Measurements from ENCODE around the gene ACY1. TPM values are rescaled to one million over a fixed set of nuclear protein-coding genes. Genes with fewer than 3 reads are reported as not detected.

Gene ACY1
- total and polyA plus RNA-seq, 2 donors (not counting 3 experiments of a cell fraction or from before 2014, with no cell fraction given) = 13.4 to 32.9 TPM

GRCh38 chr3:52031896-52032295 lies 48.6 kb downstream of the ACY1 start:
- Histone ChIP-seq H2AFZ (ENCODE audit: low read depth, low read length) (no peak overlapping the region), H3K4me3 (replicated peaks in 1 of 3; ENCODE audit: insufficient read depth in 1 of 3, low read depth in 1 of 3, low read length in 3 of 3) (no peak overlapping the region), H3K79me2 (ENCODE audit: control insufficient read depth, insufficient read depth, low read length) (no peaks in the 10 kb centered on the region), H4K20me1 (replicated peaks; ENCODE audit: control insufficient read depth, extremely low read depth, insufficient read depth, low read length) (no peaks in the 10 kb centered on the region), H3K4me2 (ENCODE audit: insufficient read depth, low read length) (no peak overlapping the region), H3K4me1 (ENCODE audit: control insufficient read depth, extremely low read depth, insufficient read depth, low read length) (no peaks in the 10 kb centered on the region), H3K27ac (ENCODE audit: insufficient read depth, low read depth, low read length) (no peak overlapping the region), H3K9me1 (replicated peaks; ENCODE audit: control insufficient read depth, extremely low read depth, insufficient read depth, low read length) (no peaks in the 10 kb centered on the region), H3K36me3 (ENCODE audit: control insufficient read depth in 2 of 2, extremely low read depth in 1 of 2, insufficient read depth in 2 of 2, low read length in 2 of 2) (no peaks in the 10 kb centered on the region), H3K27me3 (ENCODE audit: control insufficient read depth in 2 of 2, insufficient read depth in 2 of 2, low read length in 2 of 2) (no peaks in the 10 kb centered on the region), H3K9me3 (replicated peaks; ENCODE audit: control insufficient read depth, insufficient read depth, low read length) (no peaks in the 10 kb centered on the region), H3K9ac (replicated peaks; ENCODE audit: extremely low read depth, insufficient read depth, low read length) (no peak overlapping the region)
- dilution Hi-C loops (cut with MboI; ENCODE audit: extremely low pct_ligation_motif_present, low sequenced_read_pairs) (no loop called here), intact Hi-C loops (cut with micrococcal nuclease) (no loop called here)
- no TSS peak for BruUV-seq (replicated peaks)
- DNase-seq (ENCODE audit: low read depth, low spot score) (no peak), FAIRE-seq (no peak)
- no peak for TF ChIP-seq CTCF (IDR thresholded peaks at IDR 0.05; ENCODE audit: extremely low read depth in 1 of 2, insufficient read depth in 1 of 2, low read depth in 1 of 2, low read length in 2 of 2)
- TF ChIP-seq MAX (IDR thresholded peaks at IDR 0.05; ENCODE audit: insufficient read depth, insufficient read length) = no peak
- TF ChIP-seq EZH2 (IDR thresholded peaks at IDR 0.05; ENCODE audit: borderline replicate concordance, low read depth, low read length, severe bottlenecking) = no peak
- TF ChIP-seq MYC (IDR thresholded peaks at IDR 0.05; ENCODE audit: low read depth, low read length) = no peak
- ChIA-PET POLR2A (no interaction called here), CTCF (interaction anchor here (1.2 to 3.2 kb wide), 2 partner anchors 15 to 21 kb away, joined by 3 to 13 read pairs; no protein-coding TSS in a partner anchor)

- TF ChIP-seq EZH2 (IDR thresholded peaks at IDR 0.05; ENCODE audit: borderline replicate concordance, low read depth, low read length, severe bottlenecking) (no peak), FOS (IDR thresholded peaks at IDR 0.05; ENCODE audit: borderline replicate concordance, insufficient read depth, low read length) (no peak), GATA2 (IDR thresholded peaks at IDR 0.05; ENCODE audit: insufficient read depth, insufficient read length, low read depth, low read length) (no peak), JUN (IDR thresholded peaks at IDR 0.05; ENCODE audit: borderline replicate concordance, insufficient read depth, insufficient read length, low read depth) (no peak), MYC (IDR thresholded peaks at IDR 0.05; ENCODE audit: low read depth, low read length) (no peak), CTCF (IDR thresholded peaks at IDR 0.05; ENCODE audit: extremely low read depth in 1 of 2, insufficient read depth in 1 of 2, low read depth in 1 of 2, low read length in 2 of 2) (no peak), POLR2A (IDR thresholded peaks at IDR 0.05; ENCODE audit: low read depth, low read length) (no peak), MAX (IDR thresholded peaks at IDR 0.05; ENCODE audit: insufficient read depth, insufficient read length) (no peak), POLR2AphosphoS5 (IDR thresholded peaks at IDR 0.05; ENCODE audit: insufficient read depth, low read depth, low read length) (no peak)
- H3K9me3 ChIP-seq (replicated peaks; ENCODE audit: control insufficient read depth, insufficient read depth, low read length) = no peaks in the 10 kb centered on the region
- H3K4me3 ChIP-seq (replicated peaks in 1 of 3; ENCODE audit: insufficient read depth in 1 of 3, low read depth in 1 of 3, low read length in 3 of 3) = no peak overlapping the region
- no peak overlapping the region for H2AFZ ChIP-seq (ENCODE audit: low read depth, low read length)
- H3K79me2 ChIP-seq (ENCODE audit: control insufficient read depth, insufficient read depth, low read length) = no peaks in the 10 kb centered on the region
- no peaks in the 10 kb centered on the region for H3K36me3 ChIP-seq (ENCODE audit: control insufficient read depth in 2 of 2, extremely low read depth in 1 of 2, insufficient read depth in 2 of 2, low read length in 2 of 2)
- no peaks in the 10 kb centered on the region for H3K4me1 ChIP-seq (ENCODE audit: control insufficient read depth, extremely low read depth, insufficient read depth, low read length)
- dilution Hi-C loops (cut with MboI; ENCODE audit: extremely low pct_ligation_motif_present, low sequenced_read_pairs) = no loop called here
- no peaks in the 10 kb centered on the region for H3K9me1 ChIP-seq (replicated peaks; ENCODE audit: control insufficient read depth, extremely low read depth, insufficient read depth, low read length)
- POLR2A ChIA-PET = no interaction called here
- no peak for FAIRE-seq
- DNase-seq (ENCODE audit: low read depth, low spot score) = no peak
- no peaks in the 10 kb centered on the region for H3K27me3 ChIP-seq (ENCODE audit: control insufficient read depth in 2 of 2, insufficient read depth in 2 of 2, low read length in 2 of 2)
- H3K4me2 ChIP-seq (ENCODE audit: insufficient read depth, low read length) = no peak overlapping the region
- no peak overlapping the region for H3K9ac ChIP-seq (replicated peaks; ENCODE audit: extremely low read depth, insufficient read depth, low read length)
- no peak overlapping the region for H3K27ac ChIP-seq (ENCODE audit: insufficient read depth, low read depth, low read length)
- intact Hi-C loops (cut with micrococcal nuclease) = no loop called here
- CTCF ChIA-PET = interaction anchor here (0.6 to 3.2 kb wide), 4 partner anchors 11 to 28 kb away, joined by 3 to 13 read pairs (median 3); no protein-coding TSS in a partner anchor
- BruUV-seq (replicated peaks) = no TSS peak
- H4K20me1 ChIP-seq (replicated peaks; ENCODE audit: control insufficient read depth, extremely low read depth, insufficient read depth, low read length) = no peaks in the 10 kb centered on the region
Observed at GRCh38 chr3:52032702-52033408, 49.5 kb downstream of the ACY1 start.

Data from endothelial cell of umbilical vein (primary cell).